ENCODE measurements around the gene ARNT2.

DNA sequence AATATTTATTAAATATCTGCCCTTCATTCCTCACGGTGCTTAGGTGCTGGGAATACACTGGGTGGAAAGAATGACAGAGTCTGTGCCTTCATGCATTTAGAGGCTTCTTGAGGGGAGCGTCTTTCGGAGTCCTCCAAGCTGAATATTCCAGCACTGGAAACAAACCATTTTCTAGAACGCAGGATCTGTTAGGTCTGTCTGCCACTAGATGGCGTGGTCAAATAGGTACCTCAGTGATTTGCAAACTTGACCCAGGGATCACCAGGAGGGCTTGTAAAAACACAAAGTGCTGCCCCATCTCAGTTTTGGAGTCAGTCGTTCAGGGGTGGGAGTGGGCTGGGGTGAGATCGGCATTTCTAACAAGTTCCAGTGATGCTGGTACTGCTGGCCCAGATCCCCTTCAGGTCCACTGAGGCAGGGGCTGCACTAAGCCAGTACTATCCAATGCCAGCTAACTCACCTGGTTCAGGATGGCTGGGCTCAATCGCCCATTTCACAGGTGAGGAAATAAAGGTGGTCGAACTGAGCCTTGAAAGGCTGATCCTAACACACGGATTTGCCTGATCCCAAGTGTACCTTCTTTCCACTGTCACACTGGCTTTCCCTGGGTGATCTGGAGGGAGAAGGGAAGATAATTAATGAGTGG, 14.8 kb downstream of the ARNT2 start:
- TF ChIP-seq EZH2 (optimal IDR thresholded peaks at IDR 0.05; ENCODE audit: low read depth, low read length) (no peak), EZH2phosphoT487 (IDR thresholded peaks at IDR 0.05; ENCODE audit: low read length) (no peak)
- TF ChIP-seq, protein P1, sequence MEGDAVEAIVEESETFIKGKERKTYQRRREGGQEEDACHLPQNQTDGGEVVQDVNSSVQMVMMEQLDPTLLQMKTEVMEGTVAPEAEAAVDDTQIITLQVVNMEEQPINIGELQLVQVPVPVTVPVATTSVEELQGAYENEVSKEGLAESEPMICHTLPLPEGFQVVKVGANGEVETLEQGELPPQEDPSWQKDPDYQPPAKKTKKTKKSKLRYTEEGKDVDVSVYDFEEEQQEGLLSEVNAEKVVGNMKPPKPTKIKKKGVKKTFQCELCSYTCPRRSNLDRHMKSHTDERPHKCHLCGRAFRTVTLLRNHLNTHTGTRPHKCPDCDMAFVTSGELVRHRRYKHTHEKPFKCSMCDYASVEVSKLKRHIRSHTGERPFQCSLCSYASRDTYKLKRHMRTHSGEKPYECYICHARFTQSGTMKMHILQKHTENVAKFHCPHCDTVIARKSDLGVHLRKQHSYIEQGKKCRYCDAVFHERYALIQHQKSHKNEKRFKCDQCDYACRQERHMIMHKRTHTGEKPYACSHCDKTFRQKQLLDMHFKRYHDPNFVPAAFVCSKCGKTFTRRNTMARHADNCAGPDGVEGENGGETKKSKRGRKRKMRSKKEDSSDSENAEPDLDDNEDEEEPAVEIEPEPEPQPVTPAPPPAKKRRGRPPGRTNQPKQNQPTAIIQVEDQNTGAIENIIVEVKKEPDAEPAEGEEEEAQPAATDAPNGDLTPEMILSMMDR (IDR thresholded peaks at IDR 0.05; ENCODE audit: low read length) = peak; percentile 73
